Mesothelial cell of epicardium (in vitro differentiated cells): ENCODE measurements around the gene BCL2L2. TPM values are rescaled to one million over a fixed set of nuclear protein-coding genes. Genes with fewer than 3 reads are reported as not detected.

ENCODE experiments used
- DNase-seq, 2 experiments: peaks; one replicate each; pipeline ENCODE4 v3.0.0; 2021; ENCODE audit warnings: low spot score in 2 of 2; ENCODE audit not compliant: unreplicated experiment in 2 of 2
- H3K27ac Mint-ChIP-seq: 2 replicates; pipeline ENCODE4 v1.8.0; 2021; ENCODE audit warnings: mixed read lengths
- H3K27me3 Mint-ChIP-seq: 2 replicates; pipeline ENCODE4 v1.8.0; 2021; ENCODE audit warnings: low read depth, mixed read lengths
- H3K36me3 Mint-ChIP-seq: 2 replicates; pipeline ENCODE4 v1.8.0; 2021; ENCODE audit warnings: mixed read lengths
- H3K4me1 Mint-ChIP-seq: 2 replicates; pipeline ENCODE4 v1.8.0; 2021; ENCODE audit warnings: mixed read lengths
- H3K4me3 Mint-ChIP-seq: 2 replicates; pipeline ENCODE4 v1.8.0; 2021; ENCODE audit warnings: mild to moderate bottlenecking, moderate library complexity, mixed read lengths
- H3K9me3 Mint-ChIP-seq: 2 replicates; pipeline ENCODE4 v1.8.0; 2021; ENCODE audit warnings: mixed read lengths
- CTCF ChIP-seq: fragments of 200-600 bp; sonication (generic); IDR thresholded peaks from one replicate; pipeline ENCODE4 v1.5.0; 2021; ENCODE audit warnings: antibody characterized with exemption; ENCODE audit not compliant: unreplicated experiment
- total RNA-seq: library from RNA; stranded (reverse); gene quantifications from 3 replicates; pipeline ENCODE4 v1.2.1, GENCODE V29; 2021

BCL2L2 gene
- total RNA-seq, 1 donor from 2014 or later, result 27.9 TPM

- H3K9me3 Mint-ChIP-seq, result no peaks in the 10 kb centered on the region
- H3K36me3 Mint-ChIP-seq, result no peaks in the 10 kb centered on the region
- DNase-seq, result peak; percentile 92 to 95
- H3K27ac Mint-ChIP-seq, result peak within 1 kb of the TSS; percentile 99
- peak within 1 kb of the TSS; percentile 96 for H3K4me3 Mint-ChIP-seq
- H3K4me1 Mint-ChIP-seq, result peaks cover 22% of the 10 kb centered on the region
- no peak for TF ChIP-seq CTCF
- peaks cover 2% of the 10 kb centered on the region for H3K27me3 Mint-ChIP-seq
These were observed 20.4 kb upstream of the BCL2L2 start, which contains the start of gene HOMEZ for GRCh38 chr14:23286020-23286901. HOMEZ (minus strand) TSS chr14:23286132; CDS start chr14:23285952, 180 bp downstream.

DNA sequence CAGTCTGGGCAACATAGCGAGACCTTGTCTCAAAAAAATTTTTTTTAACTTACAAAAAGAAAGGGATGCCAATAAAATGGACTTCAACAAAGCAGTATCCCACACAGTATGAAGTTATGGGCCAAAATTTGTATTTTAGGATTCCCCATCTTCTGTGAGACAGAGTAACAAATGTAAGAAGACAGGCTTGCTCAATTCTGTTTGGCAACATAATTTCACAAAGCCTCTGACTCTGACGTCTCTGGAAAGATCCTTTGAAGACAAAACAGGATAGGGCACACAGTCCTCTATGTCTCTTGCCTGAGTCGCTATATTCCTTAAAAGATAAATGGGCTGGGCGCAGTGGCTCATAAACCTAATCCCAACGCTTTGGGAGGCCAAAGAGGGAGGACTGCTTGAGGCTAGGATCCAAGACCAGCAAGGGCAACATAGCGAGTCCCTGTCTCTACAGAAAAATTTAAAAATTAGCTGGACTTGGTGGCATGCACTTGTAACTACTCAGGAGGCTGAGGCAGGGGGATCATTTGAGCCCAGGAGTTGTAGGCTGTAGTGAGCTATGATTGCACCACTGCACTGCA, 19.6 kb upstream of the BCL2L2 start:
- Mint-ChIP-seq H3K36me3 (no peaks in the 10 kb centered on the region), H3K27ac (peak overlapping the region; percentile 99), H3K9me3 (no peaks in the 10 kb centered on the region), H3K27me3 (peaks cover 7% of the 10 kb centered on the region), H3K4me3 (peak overlapping the region; percentile 96), H3K4me1 (peaks cover 22% of the 10 kb centered on the region)
- TF ChIP-seq CTCF, result no peak
- no peak for DNase-seq

DNA sequence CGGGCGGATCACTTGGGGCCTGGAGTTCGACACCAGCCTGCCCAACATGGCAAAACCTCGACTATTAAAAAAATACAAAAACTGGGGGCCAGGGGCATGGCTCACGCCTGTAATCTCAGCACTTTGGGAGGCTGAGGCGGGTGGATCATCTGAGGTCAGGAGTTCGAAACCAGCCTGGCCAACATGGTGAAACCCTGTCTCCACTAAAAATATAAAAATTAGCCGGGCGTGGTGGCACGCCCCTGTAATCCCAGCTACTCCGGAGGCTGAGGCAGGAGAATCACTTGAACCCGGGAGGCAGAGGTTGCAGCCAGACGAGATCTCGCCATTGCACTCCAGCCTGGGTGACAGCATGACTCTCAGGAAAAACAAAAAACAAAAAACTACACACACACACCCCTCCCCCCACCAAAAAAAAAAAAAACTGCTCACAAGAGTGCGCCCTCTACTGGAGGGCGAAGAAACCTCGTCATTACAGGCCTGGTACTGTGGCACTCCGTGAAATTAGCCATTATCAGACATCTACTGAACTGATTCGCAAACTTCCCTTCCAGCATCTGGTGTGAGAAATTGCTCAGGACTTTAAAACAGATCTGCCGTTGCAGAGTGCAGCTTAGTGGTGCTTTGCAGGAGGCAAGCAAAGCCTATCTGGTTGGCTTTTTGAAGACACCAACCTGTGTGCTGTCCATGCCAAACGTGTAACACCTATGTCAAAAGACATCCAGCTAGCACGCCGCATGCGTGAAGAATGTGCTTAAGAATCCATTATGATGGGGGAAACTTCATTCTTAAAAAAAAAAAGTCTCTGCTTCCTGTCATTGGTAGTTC, 11.7 kb upstream of the BCL2L2 start:
- TF ChIP-seq CTCF, result peak; percentile 86
- DNase-seq, result no peak
- Mint-ChIP-seq H3K4me3 (no peak overlapping the region), H3K36me3 (no peaks in the 10 kb centered on the region), H3K27me3 (peaks cover 20% of the 10 kb centered on the region), H3K27ac (no peak overlapping the region), H3K9me3 (no peaks in the 10 kb centered on the region), H3K4me1 (peaks cover 14% of the 10 kb centered on the region)

DNA sequence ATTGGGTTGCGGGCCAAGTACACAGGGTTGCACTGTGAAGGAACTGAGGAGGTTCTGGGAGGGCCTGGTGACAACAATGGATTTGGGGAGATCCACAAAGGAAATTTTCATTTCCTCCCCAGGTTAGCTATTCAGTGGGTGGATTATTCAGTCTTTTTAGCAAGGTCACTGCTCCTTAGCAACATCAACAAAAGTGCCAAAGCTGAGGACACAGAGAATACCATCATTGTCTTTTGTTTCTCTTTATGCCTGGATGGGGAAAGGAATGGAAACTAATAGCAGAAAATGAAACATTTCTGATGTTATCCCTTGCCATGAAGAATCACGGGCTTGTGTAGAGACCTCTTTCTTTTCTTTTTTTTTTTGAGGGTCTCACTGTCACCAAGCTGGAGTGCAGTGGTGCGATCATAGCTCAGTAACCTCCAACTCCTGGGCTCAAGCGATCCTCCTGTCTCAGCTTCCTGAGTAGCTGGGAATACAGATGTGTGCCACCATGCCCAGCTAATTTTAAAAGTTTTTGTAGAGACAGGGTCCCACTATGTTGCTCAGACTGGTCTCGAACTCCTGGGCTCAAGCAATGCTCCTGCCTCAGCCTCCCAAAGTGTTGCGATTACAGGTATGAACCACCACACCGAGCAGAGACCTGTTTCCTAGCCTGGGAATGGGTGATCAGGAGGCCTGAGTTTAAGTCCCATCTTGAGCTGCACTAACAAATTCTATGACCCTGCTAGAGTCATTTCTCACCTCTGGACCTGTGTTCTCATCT, 10.4 kb upstream of the BCL2L2 start:
- TF ChIP-seq CTCF, result no peak
- no peak overlapping the region for H3K4me3 Mint-ChIP-seq
- no peak overlapping the region for H3K27ac Mint-ChIP-seq
- DNase-seq, result no peak
- H3K36me3 Mint-ChIP-seq, result no peaks in the 10 kb centered on the region
- peaks cover 20% of the 10 kb centered on the region for H3K27me3 Mint-ChIP-seq
- no peaks in the 10 kb centered on the region for H3K9me3 Mint-ChIP-seq
- peaks cover 24% of the 10 kb centered on the region for H3K4me1 Mint-ChIP-seq

DNA sequence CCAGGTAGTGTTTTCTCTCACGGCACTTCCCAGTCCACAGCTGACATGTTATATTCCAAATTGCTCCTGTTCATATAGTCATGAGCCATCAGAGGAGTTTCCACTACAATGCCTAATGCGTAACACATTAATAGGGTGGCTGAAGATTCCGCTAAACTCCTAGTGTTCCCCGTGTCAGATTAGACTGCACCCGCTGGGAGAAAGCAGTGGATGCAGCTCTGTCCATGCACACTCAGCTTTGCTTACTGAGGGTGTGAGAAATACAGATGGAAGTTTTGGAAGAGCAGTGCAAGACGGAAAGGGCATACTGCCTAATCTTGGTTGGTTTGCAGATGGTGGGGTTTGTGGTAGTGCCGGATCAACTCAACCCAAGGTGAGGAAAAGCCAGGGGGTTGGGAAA, 9.5 kb upstream of the BCL2L2 start:
- peaks cover 24% of the 10 kb centered on the region for H3K4me1 Mint-ChIP-seq
- H3K4me3 Mint-ChIP-seq, result no peak overlapping the region
- H3K27ac Mint-ChIP-seq, result no peak overlapping the region

More for the DNA sequence above, 9.5 kb upstream of the BCL2L2 start:
- H3K27me3 Mint-ChIP-seq, result peaks cover 16% of the 10 kb centered on the region
- DNase-seq, result no peak
- no peak for TF ChIP-seq CTCF
- no peaks in the 10 kb centered on the region for H3K36me3 Mint-ChIP-seq
- H3K9me3 Mint-ChIP-seq, result no peaks in the 10 kb centered on the region
